Umbilical cord (tissue), 2 donors: ENCODE measurements around the gene SLC15A1. TPM values are rescaled to one million over a fixed set of nuclear protein-coding genes. Genes with fewer than 3 reads are reported as not detected.

Experiments
- DNase-seq: peaks from one replicate; pipeline ENCODE4 v3.0.0-alpha.2; 2015; ENCODE audit warnings: low spot score
- total RNA-seq: library from RNA; depleted of rRNA; stranded (reverse); fragments of >200 nt; gene quantifications from one replicate; pipeline ENCODE4 v1.2.3, GENCODE V29; 2014; ENCODE audit warnings: low replicate concordance; ENCODE audit not compliant: insufficient read depth

The SLC15A1 gene, protein sequence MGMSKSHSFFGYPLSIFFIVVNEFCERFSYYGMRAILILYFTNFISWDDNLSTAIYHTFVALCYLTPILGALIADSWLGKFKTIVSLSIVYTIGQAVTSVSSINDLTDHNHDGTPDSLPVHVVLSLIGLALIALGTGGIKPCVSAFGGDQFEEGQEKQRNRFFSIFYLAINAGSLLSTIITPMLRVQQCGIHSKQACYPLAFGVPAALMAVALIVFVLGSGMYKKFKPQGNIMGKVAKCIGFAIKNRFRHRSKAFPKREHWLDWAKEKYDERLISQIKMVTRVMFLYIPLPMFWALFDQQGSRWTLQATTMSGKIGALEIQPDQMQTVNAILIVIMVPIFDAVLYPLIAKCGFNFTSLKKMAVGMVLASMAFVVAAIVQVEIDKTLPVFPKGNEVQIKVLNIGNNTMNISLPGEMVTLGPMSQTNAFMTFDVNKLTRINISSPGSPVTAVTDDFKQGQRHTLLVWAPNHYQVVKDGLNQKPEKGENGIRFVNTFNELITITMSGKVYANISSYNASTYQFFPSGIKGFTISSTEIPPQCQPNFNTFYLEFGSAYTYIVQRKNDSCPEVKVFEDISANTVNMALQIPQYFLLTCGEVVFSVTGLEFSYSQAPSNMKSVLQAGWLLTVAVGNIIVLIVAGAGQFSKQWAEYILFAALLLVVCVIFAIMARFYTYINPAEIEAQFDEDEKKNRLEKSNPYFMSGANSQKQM
- 0.72 TPM for total RNA-seq

- no peak for DNase-seq
These were observed at the start of gene SLC15A1 for GRCh38 chr13:98752467-98753290. SLC15A1 (minus strand) TSS chr13:98752672; CDS start chr13:98752598, 74 bp downstream.

- no peak for DNase-seq
These were observed 49.4 kb upstream of the SLC15A1 start for GRCh38 chr13:98801626-98802418.

DNA sequence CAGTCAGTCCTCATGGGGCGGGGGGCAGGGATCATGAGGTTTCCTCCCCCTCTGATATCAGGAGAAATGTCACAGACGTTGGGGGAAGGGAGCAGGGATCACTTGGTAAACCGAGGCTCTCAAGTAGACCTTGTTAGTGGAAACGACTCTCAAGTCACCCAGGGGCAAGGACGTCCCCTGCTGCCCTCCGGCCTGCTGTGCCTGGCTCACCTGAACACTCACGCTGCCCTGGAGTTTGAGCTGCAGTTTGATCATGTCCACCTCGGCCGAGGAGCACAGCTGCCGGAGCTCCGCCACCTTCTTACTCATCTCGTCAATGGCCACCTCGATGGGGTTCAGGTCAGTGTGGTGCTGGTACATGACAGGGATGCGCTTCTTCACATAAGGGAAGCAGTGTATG lies 47.6 kb upstream of the SLC15A1 start:
- no peak for DNase-seq

- no peak for DNase-seq
These were observed 46.6 kb upstream of the SLC15A1 start for GRCh38 chr13:98798849-98799645.

DNA sequence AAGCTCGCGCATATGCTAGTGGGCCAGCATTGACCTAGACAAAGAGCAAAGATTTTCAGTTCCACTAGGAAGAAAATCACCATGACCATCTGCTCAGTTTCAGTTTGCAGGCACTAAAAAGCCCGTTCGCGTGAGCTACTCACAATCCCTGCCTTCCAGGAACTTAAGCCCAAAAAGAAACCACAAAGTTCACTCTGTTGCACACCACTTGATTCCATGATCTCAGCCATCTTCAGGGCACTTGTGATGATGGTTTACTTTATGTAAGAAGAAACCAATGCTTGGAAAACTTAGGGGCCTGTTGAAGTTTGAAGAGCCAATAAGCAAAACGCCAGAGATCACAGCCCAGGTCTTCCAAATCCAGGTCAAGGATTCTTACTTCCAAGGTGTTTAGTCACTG lies 45.0 kb upstream of the SLC15A1 start:
- peak; percentile 75 for DNase-seq

DNA sequence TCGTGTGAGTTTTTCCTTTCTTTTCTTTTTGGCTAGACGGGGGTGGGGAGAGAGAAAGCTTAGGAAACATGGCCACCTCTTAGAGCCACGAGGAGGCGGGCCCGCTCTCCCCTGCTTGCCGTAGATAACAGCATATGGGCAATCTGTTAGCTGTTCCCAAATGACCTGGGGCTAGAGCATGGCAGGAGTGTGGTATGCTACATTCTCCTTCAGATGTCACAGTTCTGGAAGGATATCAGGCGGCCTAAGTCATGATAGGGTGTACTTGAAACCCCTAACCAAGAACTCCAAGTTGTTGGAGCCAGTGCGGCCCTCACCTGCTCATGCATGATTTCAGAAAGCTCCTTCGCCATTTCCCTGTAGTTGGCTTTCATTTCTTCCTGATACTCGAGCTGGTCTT lies 44.3 kb upstream of the SLC15A1 start:
- no peak for DNase-seq

DNA sequence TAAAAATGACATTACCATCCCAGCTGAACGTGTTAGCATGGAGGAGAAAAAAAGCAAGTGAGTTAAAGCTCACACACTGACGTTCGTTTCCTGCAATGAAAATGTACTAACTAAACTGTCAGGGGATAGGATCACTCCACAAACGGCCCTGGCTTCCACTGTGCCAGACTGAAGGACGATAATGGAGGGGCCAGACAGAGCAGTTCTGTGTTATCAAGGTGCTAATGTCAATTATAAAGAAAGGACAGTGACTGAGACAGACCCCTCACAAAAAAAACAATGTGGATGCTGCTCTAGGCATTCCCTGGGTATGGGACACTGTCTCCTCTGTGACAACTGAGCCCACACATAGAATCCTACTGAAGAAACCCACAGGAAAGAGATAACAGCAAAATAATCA lies 43.7 kb upstream of the SLC15A1 start:
- DNase-seq, result no peak

GRCh38 chr13:98795220-98795619 lies 42.7 kb upstream of the SLC15A1 start:
- no peak for DNase-seq

- no peak for DNase-seq
These were observed 42.0 kb upstream of the SLC15A1 start for GRCh38 chr13:98794498-98794897.

GRCh38 chr13:98792785-98793495 lies 40.5 kb upstream of the SLC15A1 start:
- no peak for DNase-seq

GRCh38 chr13:98792321-98792720 lies 39.8 kb upstream of the SLC15A1 start:
- DNase-seq, result no peak

DNA sequence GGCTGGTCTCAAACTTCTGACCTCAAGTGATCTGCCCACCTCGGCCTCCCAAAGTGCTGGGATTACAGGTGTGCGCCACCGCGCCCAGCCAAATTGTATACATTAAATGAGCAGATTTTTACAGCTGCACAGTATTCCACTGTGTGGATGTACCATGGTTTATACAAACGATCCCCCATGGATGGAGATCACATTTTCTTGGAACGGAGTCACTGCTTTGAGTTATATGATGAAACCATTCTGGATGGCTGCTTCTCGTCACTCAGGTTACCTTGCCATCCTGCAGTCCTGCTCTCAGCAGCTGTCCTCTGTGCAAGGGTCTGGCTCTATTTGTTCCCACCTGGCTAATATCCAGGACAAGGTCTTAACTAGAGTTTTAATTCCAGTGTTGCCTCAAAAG lies 39.1 kb upstream of the SLC15A1 start:
- DNase-seq, result no peak

DNA sequence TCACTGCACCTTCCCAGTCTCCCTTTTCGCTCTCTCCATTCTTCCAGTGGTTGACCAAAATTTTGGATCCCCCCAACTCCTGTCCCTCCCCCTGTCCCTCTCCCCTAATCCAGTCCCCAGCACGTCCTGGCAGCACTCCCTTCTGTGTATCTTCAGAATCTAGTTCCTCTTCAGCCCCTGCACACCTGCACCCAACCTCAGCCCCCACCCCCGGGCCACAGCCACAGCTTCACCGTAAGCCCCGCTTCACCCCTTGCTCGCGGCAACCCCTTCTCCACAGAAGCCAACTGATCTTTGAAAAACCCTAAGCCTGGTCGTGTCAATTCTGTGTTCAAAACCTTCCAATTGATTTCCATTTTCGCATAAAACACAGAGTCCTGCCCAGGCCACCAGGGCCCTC lies 35.5 kb upstream of the SLC15A1 start:
- DNase-seq, result no peak

- DNase-seq, result no peak
These were observed 34.7 kb upstream of the SLC15A1 start for GRCh38 chr13:98787173-98787572.

DNA sequence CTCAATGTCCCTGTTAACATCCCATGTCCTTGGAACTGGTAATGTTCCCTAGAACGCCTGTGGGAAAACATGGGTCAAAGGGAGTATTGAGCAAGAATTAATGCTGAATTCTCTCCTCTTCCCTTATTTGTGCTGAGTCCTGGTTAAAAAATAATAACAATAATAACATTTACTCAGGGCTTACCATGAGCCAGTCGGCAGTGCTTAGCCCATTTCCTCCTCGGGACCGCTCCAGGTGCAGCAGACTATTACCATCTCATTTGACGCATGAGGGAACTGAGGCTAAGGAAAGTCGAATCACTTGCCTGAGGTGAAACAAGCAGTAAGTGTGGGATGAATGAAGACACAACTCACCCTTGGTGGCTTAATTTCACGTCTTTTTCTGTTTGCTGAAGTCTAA lies 33.6 kb upstream of the SLC15A1 start:
- no peak for DNase-seq

DNA sequence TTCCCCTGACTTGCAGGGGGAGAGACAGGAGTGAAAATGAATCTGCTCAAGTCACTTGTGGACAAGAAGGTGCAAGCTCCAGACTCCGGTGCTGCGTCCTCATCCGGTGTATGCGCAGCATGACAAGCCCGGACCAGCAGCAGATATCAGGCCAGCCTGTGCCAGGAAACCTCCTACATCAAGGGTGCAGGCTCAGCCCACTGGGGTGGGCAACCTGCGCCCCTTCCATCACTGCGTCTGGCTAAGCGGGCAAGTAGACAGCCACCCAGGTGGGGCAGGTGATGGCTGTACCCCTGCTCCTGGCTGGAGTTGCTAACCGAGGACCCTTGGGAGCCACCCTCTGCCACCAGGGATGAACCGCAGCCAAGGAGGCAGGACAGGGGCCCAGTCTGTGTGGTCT lies 32.9 kb upstream of the SLC15A1 start:
- DNase-seq, result no peak

- DNase-seq, result no peak
These were observed 32.2 kb upstream of the SLC15A1 start for GRCh38 chr13:98784666-98785065.

GRCh38 chr13:98783856-98784478 lies 31.5 kb upstream of the SLC15A1 start:
- no peak for DNase-seq

DNA sequence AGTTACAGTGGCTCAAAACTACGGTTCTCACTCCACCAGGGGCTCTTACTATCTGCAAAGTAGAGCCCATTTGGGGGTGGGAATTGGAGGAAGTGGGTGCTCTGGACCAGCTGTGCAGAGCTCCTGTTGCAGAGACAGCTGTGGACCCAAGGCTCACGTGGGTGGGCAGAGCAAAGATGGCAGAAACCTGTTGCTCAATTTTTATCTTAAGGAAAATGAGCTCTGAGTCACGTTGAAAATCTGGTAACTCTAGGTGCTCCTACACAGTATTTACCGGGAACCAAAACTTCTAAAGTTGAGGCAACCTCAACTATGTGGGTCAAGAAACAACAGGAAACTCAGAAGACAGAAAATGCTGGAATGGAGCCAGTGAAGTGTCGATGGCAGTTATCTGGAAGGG lies 30.2 kb upstream of the SLC15A1 start:
- no peak for DNase-seq
